Ovary (tissue), 3 donors: ENCODE data around the gene CD93.

ENCODE experiments used
- CTCF ChIP-seq, 3 donors: fragments of 450-650 bp in 2 of 3; fragments of 200-600 bp in 1 of 3; IDR thresholded peaks; one replicate each; pipeline versions ENCODE4 v1.5.1 to v1.8.0; 2016 to 2022; ENCODE audit warnings: antibody characterized with exemption in 3 of 3, mild to moderate bottlenecking in 1 of 3
- EP300 ChIP-seq: sonication (generic); formaldehyde crosslinking; IDR thresholded peaks from one replicate; pipeline ENCODE4 v1.6.1; 2017; ENCODE audit warnings: antibody characterized with exemption
- donor health status: DM: no; HTN: no; CAD: no.

- TF ChIP-seq EP300 (no peak), CTCF (IDR thresholded peaks at IDR 0.05) (no peak)
Observed at GRCh38 chr20:23095499-23095898, 9.4 kb upstream of the CD93 start.
